Upper lobe of left lung (tissue), 6 donors: ENCODE measurements around the gene NSL1. TPM values are rescaled to one million over a fixed set of nuclear protein-coding genes. Genes with fewer than 3 reads are reported as not detected.

ENCODE experiments used
- ATAC-seq, 2 donors: fragments of 200-7000 bp; cut with Tn5 transposase; one replicate each; pipeline ENCODE4 v1.9.1; 2022; ENCODE audit warnings: mild to moderate bottlenecking in 2 of 2, moderate library complexity in 2 of 2; ENCODE audit not compliant: low FRiP score in 2 of 2
- DNase-seq, 2 donors: peaks; one replicate each; pipeline ENCODE4 v3.0.0-alpha.2; 2019 to 2020
- H3K27ac ChIP-seq, 4 donors: fragments of 200-600 bp; sonication (generic); one replicate each; pipeline ENCODE4 v1.5.1; 2016 to 2019
- H3K27me3 ChIP-seq, 4 donors: fragments of 200-600 bp; sonication (generic); one replicate each; pipeline ENCODE4 v1.5.1; 2017 to 2019
- H3K36me3 ChIP-seq, 4 donors: fragments of 200-600 bp; sonication (generic); one replicate each; pipeline ENCODE4 v1.5.1; 2016 to 2019
- H3K4me1 ChIP-seq, 4 donors: fragments of 200-600 bp; sonication (generic); one replicate each; pipeline ENCODE4 v1.5.1; 2018 to 2019
- H3K4me3 ChIP-seq, 4 donors: fragments of 200-600 bp; sonication (generic); one replicate each; pipeline ENCODE4 v1.5.1; 2017 to 2019; ENCODE audit warnings: mild to moderate bottlenecking in 2 of 4, moderate library complexity in 1 of 4
- H3K9me3 ChIP-seq, 4 donors: fragments of 200-600 bp; sonication (generic); one replicate each; pipeline ENCODE4 v1.5.1; 2018 to 2019
- CTCF ChIP-seq, 6 experiments: fragments of 450-650 bp in 4 of 6; fragments of 200-600 bp in 2 of 6; sonication (generic) in 2 of 6; IDR thresholded peaks; one replicate each; pipeline ENCODE4 v1.5.1; 2016 to 2019; ENCODE audit warnings: antibody characterized with exemption in 6 of 6
- EP300 ChIP-seq, 4 donors: sonication (generic); formaldehyde crosslinking; IDR thresholded peaks; one replicate each; pipeline ENCODE4 v1.5.1; 2017; ENCODE audit warnings: antibody characterized with exemption in 4 of 4, control low read depth in 2 of 4
- POLR2A ChIP-seq, 4 donors: fragments of 450-650 bp; IDR thresholded peaks; one replicate each; pipeline ENCODE4 v1.5.1; 2016 to 2017; ENCODE audit warnings: antibody characterized with exemption in 4 of 4, mild to moderate bottlenecking in 2 of 4
- POLR2AphosphoS5 ChIP-seq, 2 donors: sonication (generic); formaldehyde crosslinking; IDR thresholded peaks; one replicate each; pipeline ENCODE4 v1.5.1; 2017; ENCODE audit warnings: antibody characterized with exemption in 2 of 2
- WGBS, 2 donors: methylation state at CpG; one replicate each; pipeline ENCODE4 v1.1.5; 2017 to 2018; 5-methylcytosine and 5-hydroxymethylcytosine counted together
- total RNA-seq, 6 donors: library from RNA; depleted of rRNA in 4 of 6; stranded (reverse); fragments of >200 nt in 4 of 6; gene quantifications; one replicate each; pipeline versions ENCODE4 v1.1.0 to v1.2.1, GENCODE V29; 2016 to 2021
- donor health status: DM: no; HTN: no; CAD: no; lungs with moderate emphysema.
- donor health status: DM: no; HTN: yes; CAD: no; lungs with severe emphysema.

The NSL1 gene
- total RNA-seq, 6 donors from 2014 or later, result 26.5 to 44.5 (median 34.1) TPM

GRCh38 chr1:212686591-212686990, 105.0 kb downstream of the NSL1 start:
- peaks cover 0 to 4% (median 0%) of the 10 kb centered on the region in 4 donors for H3K36me3 ChIP-seq
- H3K27me3 ChIP-seq, result no peaks in the 10 kb centered on the region
- H3K4me3 ChIP-seq, result no peak overlapping the region
- DNase-seq (peak in 1 of 2 donors; percentile 52), ATAC-seq (no peak)
- TF ChIP-seq POLR2A (IDR thresholded peaks at IDR 0.05), result no peak
- no peak for TF ChIP-seq EP300 (IDR thresholded peaks at IDR 0.05)
- TF ChIP-seq CTCF (IDR thresholded peaks at IDR 0.05), result no peak
- TF ChIP-seq POLR2AphosphoS5 (IDR thresholded peaks at IDR 0.05), result no peak
- 96 to 97% methylated on average over 11 of the region's 11 CpGs for WGBS, 2 donors
- no peak overlapping the region for H3K27ac ChIP-seq
- no peaks in the 10 kb centered on the region for H3K9me3 ChIP-seq
- H3K4me1 ChIP-seq, result peaks cover 3 to 11% (median 8%) of the 10 kb centered on the region in 4 donors

GRCh38 chr1:212686069-212686468, 105.5 kb downstream of the NSL1 start:
- Histone ChIP-seq H3K9me3 (no peaks in the 10 kb centered on the region), H3K27me3 (no peaks in the 10 kb centered on the region), H3K4me3 (no peak overlapping the region), H3K36me3 (peaks cover 0 to 4% (median 0%) of the 10 kb centered on the region in 4 donors), H3K27ac (no peak overlapping the region), H3K4me1 (peaks cover 3 to 11% (median 8%) of the 10 kb centered on the region in 4 donors)
- DNase-seq (no peak), ATAC-seq (no peak)
- TF ChIP-seq CTCF (IDR thresholded peaks at IDR 0.05) (no peak), POLR2A (IDR thresholded peaks at IDR 0.05) (no peak), POLR2AphosphoS5 (IDR thresholded peaks at IDR 0.05) (no peak), EP300 (IDR thresholded peaks at IDR 0.05) (no peak)
- WGBS, 2 donors, result 69 to 81% methylated on average over 3 of the region's 3 CpGs

GRCh38 chr1:212685429-212685828, 106.1 kb downstream of the NSL1 start:
- WGBS, 2 donors, result 72 to 89% methylated on average over 2 of the region's 2 CpGs
- Histone ChIP-seq H3K4me1 (peaks cover 3 to 11% (median 8%) of the 10 kb centered on the region in 4 donors), H3K27me3 (no peaks in the 10 kb centered on the region), H3K36me3 (peaks cover 0 to 4% (median 0%) of the 10 kb centered on the region in 4 donors), H3K4me3 (no peak overlapping the region), H3K27ac (no peak overlapping the region), H3K9me3 (no peaks in the 10 kb centered on the region)
- peak in 1 of 2 donors; percentile 9 for ATAC-seq
- TF ChIP-seq POLR2AphosphoS5 (IDR thresholded peaks at IDR 0.05) (no peak), EP300 (IDR thresholded peaks at IDR 0.05) (no peak)
- DNase-seq, result no peak

GRCh38 chr1:212684521-212685090, 107.0 kb downstream of the NSL1 start:
- WGBS, 2 donors, result 95 to 98% methylated on average over 11 of the region's 11 CpGs

GRCh38 chr1:212684076-212684475, 107.5 kb downstream of the NSL1 start:
- Histone ChIP-seq H3K4me3 (no peak overlapping the region), H3K4me1 (peaks cover 3 to 11% (median 8%) of the 10 kb centered on the region in 4 donors), H3K36me3 (peaks cover 0 to 4% (median 0%) of the 10 kb centered on the region in 4 donors), H3K27me3 (no peaks in the 10 kb centered on the region), H3K27ac (no peak overlapping the region), H3K9me3 (no peaks in the 10 kb centered on the region)
- DNase-seq, result no peak
- WGBS, 2 donors, result 76 to 84% methylated on average over 6 of the region's 6 CpGs
- ATAC-seq, result no peak
- TF ChIP-seq EP300 (IDR thresholded peaks at IDR 0.05) (no peak), POLR2A (IDR thresholded peaks at IDR 0.05) (no peak), POLR2AphosphoS5 (IDR thresholded peaks at IDR 0.05) (no peak), CTCF (IDR thresholded peaks at IDR 0.05) (no peak)

More at GRCh38 chr1:212684521-212685090, 107.0 kb downstream of the NSL1 start:
- peaks cover 0 to 4% (median 0%) of the 10 kb centered on the region in 4 donors for H3K36me3 ChIP-seq
- no peak overlapping the region for H3K4me3 ChIP-seq
- TF ChIP-seq EP300 (IDR thresholded peaks at IDR 0.05) (no peak), CTCF (IDR thresholded peaks at IDR 0.05) (no peak), POLR2AphosphoS5 (IDR thresholded peaks at IDR 0.05) (no peak), POLR2A (IDR thresholded peaks at IDR 0.05) (no peak)
- no peak for DNase-seq
- ATAC-seq, result no peak
- H3K9me3 ChIP-seq, result no peaks in the 10 kb centered on the region
- H3K4me1 ChIP-seq, result peaks cover 3 to 11% (median 8%) of the 10 kb centered on the region in 4 donors
- no peaks in the 10 kb centered on the region for H3K27me3 ChIP-seq
- H3K27ac ChIP-seq, result no peak overlapping the region
